HEK293 (cell line): ENCODE results near the gene CHST1.

ENCODE experiments used
- ZNF76 ChIP-seq: fragments of 450-650 bp; formaldehyde crosslinking; IDR thresholded peaks from 2 replicates; pipeline ENCODE4; 2016; ENCODE audit warnings: low read depth, missing biosample characterization, missing genetic modification characterization, borderline replicate concordance
- TF ChIP-seq, protein P1 (sequence below): fragments of 450-650 bp; formaldehyde crosslinking; IDR thresholded peaks from 2 replicates; pipeline ENCODE4 v1.5.1; 2016; ENCODE audit warnings: missing biosample characterization, missing genetic modification characterization

DNA sequence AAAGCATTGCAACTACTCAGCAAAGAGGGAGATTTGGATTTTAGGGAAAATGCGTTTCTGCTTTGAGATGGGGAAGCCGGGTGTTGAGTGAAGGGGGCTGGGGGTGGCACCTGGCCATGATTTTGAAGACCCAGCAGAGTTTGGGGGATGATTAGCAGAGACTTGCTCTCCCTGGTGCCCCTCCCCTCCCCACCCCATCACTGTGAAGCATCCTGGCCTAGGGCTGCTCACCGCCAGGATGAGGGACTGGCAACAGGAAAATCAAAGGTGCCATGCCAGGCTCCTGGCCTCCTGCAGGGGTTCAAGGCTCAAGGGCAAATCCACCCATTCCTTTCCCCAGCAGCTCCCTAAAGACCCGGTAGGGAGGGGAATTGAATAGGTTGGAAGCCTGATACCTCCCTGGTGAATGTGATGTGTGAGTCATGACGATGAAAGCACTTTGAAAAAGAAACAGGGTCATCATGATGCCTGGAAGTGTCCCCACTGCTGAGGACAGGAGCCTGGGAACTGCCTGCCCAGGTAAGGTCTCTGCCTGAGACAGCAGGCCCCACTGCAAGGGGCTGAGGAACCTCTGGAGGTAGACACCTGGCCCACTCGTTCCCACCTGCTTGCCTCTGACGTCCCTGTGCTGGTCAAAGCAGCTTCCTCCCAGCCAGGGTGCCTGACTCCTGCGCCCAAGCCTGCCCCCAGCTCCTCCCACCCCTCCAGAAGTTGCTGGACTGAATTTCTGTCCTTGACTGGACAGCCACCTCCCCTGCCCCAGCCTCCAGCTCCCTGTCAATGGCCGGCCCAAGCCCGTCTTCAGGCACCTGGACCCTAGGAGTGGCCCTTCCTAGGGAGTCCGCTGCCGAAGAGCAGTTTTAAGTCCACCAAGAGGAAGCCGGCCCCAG is 1.7 kb downstream of the CHST1 start:
- TF ChIP-seq, protein P1, sequence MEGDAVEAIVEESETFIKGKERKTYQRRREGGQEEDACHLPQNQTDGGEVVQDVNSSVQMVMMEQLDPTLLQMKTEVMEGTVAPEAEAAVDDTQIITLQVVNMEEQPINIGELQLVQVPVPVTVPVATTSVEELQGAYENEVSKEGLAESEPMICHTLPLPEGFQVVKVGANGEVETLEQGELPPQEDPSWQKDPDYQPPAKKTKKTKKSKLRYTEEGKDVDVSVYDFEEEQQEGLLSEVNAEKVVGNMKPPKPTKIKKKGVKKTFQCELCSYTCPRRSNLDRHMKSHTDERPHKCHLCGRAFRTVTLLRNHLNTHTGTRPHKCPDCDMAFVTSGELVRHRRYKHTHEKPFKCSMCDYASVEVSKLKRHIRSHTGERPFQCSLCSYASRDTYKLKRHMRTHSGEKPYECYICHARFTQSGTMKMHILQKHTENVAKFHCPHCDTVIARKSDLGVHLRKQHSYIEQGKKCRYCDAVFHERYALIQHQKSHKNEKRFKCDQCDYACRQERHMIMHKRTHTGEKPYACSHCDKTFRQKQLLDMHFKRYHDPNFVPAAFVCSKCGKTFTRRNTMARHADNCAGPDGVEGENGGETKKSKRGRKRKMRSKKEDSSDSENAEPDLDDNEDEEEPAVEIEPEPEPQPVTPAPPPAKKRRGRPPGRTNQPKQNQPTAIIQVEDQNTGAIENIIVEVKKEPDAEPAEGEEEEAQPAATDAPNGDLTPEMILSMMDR, result no peak
- TF ChIP-seq ZNF76, result no peak
